SHP77 (cell line): ENCODE measurements around the gene TERC.
A peak's percentile ranks its signal among the peaks of the same experiment; 100 is the strongest.
"Not testable (repeated sequence)": the region's sequence is repeated elsewhere in the genome, so short reads cannot be mapped to it uniquely, and the experiment has no call there.

ENCODE experiments used
- DNase-seq, 2 experiments: peaks; one replicate each; lab custom pipeline; 2025; lab: John Stamatoyannopoulos, UW

TERC gene

GRCh38 chr3:169771497-169772304 is 6.8 kb upstream of the TERC start:
- peak; percentile 81 to 85 for DNase-seq

- no peak for DNase-seq
Measured at GRCh38 chr3:169769287-169770181, 4.7 kb upstream of the TERC start, which contains the start of gene ACTRT3. Gene ACTRT3 (minus strand): TSS chr3:169769561. CDS start chr3:169769520, 41 bp downstream.

- DNase-seq, result no peak
Measured at GRCh38 chr3:169764312-169764881, 463 bp downstream of the TERC start.

DNA sequence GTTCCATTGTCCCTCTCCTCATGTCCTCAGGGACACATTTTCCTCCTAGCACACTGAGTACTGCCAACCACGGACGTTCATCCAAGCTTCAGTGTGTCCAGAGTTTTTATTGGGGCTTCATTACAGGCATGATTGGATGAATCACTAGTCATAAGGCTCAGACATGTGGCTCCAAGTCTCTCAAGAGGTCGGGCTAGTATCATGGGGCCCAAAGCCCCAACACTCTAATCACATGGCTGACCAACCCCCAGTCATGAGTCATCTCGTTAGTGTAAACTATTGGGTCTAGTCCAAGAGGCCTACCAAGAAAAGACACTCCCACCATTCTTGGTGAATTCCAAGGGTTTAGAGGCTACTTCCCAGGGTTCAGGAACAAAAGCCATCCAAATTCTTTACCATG is 4.4 kb downstream of the TERC start:
- DNase-seq, result no peak

DNA sequence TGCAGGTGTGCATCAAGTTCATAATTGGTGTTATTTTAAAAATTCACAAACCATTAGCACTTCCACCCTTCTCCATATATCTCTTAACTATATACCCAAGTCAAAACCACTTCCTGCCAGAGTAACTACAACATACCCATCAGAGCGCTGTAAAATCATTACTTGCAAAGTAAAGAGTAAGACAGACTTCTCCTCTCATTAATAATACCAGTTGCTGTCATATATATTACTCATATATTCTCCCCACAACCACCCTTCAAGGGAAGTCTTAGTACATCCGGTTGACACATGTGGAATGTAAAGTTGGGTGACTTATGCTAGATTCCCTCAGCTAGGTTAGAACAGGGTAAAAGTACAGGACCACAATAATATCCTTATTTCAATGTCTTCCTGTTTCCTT is 5.6 kb downstream of the TERC start:
- DNase-seq, result no peak

GRCh38 chr3:169758359-169758994 is 6.4 kb downstream of the TERC start:
- no peak for DNase-seq

DNA sequence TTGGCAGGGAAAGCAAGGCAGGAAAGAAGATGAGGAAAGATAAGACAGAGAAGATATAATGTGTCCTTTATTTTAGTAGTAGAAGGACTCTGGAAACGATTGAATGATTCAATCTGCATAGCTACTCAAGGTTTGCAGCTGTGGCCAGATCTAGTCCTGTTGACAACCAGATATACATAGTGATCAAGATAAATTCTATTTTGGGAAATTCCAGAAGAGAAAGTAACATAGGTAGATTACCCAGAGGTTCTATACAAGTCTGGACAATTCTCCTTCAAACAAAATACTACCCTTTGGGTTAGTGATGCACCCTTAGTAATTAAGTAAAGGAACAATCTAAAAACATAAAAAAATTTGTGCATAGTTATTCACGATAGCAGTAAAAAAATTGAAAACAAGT is 9.4 kb downstream of the TERC start:
- no peak for DNase-seq

- DNase-seq, result no peak
Measured at GRCh38 chr3:169754711-169755110, 10.1 kb downstream of the TERC start.

DNA sequence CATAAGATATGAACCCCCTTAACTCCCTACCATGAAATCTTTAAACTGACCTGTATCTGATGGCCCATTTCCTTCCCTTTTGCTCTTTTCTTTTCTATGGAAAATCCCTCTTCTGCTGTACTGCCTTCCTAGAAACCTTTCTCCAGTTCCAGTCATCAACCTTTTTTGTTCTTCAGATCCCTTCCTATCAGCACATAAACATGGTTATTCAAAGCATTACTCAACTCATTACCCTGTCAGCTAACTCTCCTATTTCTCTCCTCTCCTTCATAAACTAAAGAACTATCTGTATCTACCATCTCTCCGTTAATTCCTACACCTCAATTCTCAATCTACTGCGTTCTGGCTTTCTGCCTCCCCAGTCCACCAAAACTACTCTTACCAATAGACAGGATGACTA is 13.0 kb downstream of the TERC start:
- DNase-seq, result no peak

GRCh38 chr3:169750665-169751064 is 14.2 kb downstream of the TERC start:
- DNase-seq, result no peak

GRCh38 chr3:169748670-169749069 is 16.2 kb downstream of the TERC start:
- DNase-seq, result no peak

GRCh38 chr3:169746924-169747323 is 17.9 kb downstream of the TERC start:
- no peak for DNase-seq

DNA sequence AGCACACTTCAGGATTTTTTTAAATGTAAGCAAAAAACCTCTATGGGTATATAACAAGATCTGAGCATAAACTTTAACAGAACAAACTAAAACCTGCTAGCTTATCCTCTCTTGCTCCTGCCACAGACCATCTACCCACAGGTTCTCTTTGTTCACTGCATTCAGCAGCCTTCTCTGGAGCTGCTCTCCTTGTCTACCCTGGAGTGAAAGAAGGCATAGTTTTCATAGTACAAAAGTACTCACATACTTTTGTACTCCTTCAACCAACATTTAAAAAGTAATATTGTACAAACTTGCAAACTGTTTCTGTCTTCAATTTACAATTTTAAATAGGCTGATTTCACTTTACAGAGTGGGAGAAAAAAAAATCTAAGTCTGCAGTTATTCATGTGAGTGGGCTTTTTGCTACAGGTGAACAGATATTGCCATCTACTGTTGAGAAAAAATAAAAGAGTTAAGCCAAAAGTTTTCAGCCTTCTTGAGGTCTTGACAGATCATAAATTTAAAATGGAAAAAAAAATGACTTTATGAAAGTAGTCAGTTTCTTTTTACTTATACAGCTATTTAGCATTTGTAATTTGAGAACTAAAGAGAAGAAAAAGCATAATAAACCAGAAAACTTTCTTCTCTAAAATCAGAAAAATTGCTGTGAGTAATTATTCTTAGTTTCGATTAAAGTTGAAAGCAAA is 20.4 kb downstream of the TERC start:
- DNase-seq, result no peak

DNA sequence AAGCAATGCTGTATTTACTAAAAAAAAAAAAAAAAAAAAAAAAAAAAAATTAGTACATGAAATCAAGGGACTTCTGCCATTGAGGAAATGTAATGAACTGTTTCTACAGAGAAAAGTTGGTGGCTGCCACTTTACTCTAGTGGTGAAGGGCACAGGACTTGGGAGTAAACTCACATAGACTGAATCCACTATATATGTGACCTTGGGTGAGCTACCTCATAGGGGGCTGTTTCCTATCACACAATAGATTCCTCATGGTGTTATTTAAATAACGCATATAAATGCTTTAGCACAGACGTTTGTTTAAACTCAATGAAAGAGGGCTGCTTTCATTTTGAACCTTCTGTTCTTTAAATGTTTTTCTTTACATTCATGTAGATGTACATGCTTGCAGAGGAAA is 25.8 kb downstream of the TERC start:
- no peak for DNase-seq

DNA sequence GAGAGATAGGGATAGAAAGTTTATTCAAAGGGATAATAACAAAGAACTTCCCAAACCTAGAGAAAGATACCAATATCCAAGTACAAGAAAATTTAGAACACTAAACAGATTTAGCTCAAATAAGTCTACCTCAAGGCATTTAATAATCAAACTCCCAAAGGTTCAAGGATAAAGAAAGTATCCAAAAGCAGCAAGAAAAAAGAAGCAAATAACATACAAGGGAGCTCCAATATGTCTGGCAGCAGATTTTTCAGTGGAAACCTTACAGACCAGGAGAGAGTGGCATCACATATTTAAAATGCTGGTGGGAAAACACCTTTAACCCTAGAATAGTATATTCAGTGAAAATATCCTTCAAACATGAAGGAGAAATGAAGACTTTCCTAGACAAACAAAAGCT is 33.0 kb downstream of the TERC start:
- DNase-seq, result not testable (repeated sequence)

DNA sequence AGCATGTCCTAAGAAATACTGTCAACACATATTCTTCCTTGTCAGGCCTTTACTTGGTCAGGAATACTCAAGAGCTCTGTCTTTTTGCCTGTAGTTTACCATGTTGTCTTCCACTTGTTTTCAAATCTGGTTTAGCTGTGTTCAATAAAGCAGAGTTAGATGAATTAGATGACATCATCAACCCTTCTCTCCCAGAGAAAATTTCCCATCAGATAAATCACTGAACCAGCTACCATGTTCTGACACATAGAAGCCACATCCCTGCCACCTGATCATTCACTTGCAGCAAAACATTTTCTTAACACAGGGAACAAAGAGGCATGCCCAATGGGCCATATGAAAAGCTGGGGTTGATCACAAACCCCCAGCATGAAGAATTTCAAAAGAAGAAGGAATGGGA is 42.1 kb downstream of the TERC start:
- DNase-seq, result no peak

GRCh38 chr3:169718415-169718814 is 46.4 kb downstream of the TERC start:
- not testable (repeated sequence) for DNase-seq
